Measurements from ENCODE around the gene ALKBH3. TPM values are rescaled to one million over a fixed set of nuclear protein-coding genes. Genes with fewer than 3 reads are reported as not detected.

ALKBH3 gene
- total and polyA plus RNA-seq, 2 donors (not counting 3 experiments of a cell fraction or from before 2014, with no cell fraction given), result 28.0 to 34.7 TPM

DNA sequence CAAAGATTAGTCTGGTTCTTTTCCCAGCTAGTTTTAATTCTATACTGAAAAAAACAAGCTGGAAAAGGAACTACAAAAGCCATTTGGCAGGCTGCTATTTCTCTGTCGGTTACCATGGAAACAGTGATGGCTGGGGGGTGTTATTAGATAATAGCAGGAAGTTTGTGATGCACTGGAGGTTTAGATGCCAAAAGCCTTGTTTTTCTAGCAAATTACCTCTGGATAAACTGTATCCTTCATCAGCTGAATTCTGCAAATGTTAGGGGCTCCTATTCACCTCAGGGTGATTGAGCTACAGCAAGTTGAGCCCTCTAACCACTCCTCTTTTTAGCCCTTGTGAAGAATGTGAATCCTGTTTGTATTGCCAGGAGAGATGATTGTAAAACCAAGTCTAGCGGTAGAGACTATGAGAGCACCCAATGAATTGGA lies 25.2 kb downstream of the ALKBH3 start:
- ChIA-PET CTCF (interaction anchor here (1.0 to 4.4 kb wide), 9 partner anchors 12 to 188 kb away, joined by 3 to 42 read pairs (median 5); partner anchors contain the start of gene C11orf96), POLR2A (no interaction called here)

DNA sequence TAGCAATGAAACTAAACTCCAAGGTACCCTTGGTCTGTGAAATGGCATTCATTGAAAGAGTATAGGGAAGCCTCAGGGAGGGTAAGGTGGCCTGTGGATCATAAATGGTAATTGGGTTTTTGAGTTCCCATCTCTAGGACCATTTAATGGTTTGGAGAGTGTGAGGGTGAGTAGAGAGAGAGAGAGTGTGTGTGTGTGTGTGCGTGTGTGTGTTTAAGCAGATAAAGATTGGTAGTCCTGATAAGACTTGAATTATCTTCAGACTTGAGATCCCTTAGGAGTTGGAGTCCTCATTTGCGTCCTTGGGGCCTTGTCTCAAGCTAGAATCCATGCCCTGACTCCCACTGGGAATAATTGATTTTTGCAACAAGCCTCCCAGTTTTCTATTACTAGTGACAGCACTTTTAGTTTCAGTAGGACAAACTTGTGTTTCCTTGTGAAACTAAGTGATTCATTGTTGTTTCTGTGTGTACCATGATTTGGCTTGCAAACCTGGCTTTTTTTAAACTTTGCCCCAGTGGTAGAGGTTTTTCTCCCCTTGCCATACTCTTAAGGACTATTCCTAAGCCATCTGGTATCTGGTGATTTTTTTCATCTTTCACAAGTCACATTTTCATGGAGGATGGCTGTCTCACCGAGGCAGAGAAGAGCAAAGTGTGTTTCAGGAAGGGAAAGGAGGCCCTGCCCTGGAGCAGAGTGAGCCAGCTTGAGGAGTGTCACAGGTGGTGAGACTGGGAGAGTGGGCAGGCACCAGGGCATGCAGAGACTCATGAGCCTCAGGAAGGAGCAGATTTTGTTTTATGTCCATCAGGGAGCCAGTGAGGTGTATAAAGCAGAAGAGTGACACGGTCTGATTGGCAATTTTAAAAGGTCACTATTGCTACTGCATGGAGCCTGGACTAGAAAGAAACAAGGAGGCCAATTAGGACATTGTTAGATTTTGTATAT lies 26.7 kb downstream of the ALKBH3 start:
- FAIRE-seq, result peak; percentile 50
- Histone ChIP-seq H3K9me1 (replicated peaks; ENCODE audit: control insufficient read depth, extremely low read depth, insufficient read depth, low read length) (no peaks in the 10 kb centered on the region), H3K36me3 (ENCODE audit: control insufficient read depth in 2 of 2, extremely low read depth in 1 of 2, insufficient read depth in 2 of 2, low read length in 2 of 2) (no peaks in the 10 kb centered on the region), H3K27ac (ENCODE audit: insufficient read depth, low read depth, low read length) (no peak overlapping the region), H3K27me3 (ENCODE audit: control insufficient read depth in 2 of 2, insufficient read depth in 2 of 2, low read length in 2 of 2) (no peaks in the 10 kb centered on the region), H3K4me3 (replicated peaks in 1 of 3; ENCODE audit: insufficient read depth in 1 of 3, low read depth in 1 of 3, low read length in 3 of 3) (no peak overlapping the region), H3K4me2 (ENCODE audit: insufficient read depth, low read length) (no peak overlapping the region), H3K9me3 (replicated peaks; ENCODE audit: control insufficient read depth, insufficient read depth, low read length) (no peaks in the 10 kb centered on the region), H4K20me1 (replicated peaks; ENCODE audit: control insufficient read depth, extremely low read depth, insufficient read depth, low read length) (no peaks in the 10 kb centered on the region), H2AFZ (ENCODE audit: low read depth, low read length) (no peak overlapping the region), H3K79me2 (ENCODE audit: control insufficient read depth, insufficient read depth, low read length) (no peaks in the 10 kb centered on the region), H3K9ac (replicated peaks; ENCODE audit: extremely low read depth, insufficient read depth, low read length) (no peak overlapping the region), H3K4me1 (ENCODE audit: control insufficient read depth, extremely low read depth, insufficient read depth, low read length) (peaks cover 16% of the 10 kb centered on the region)
- intact Hi-C loops (cut with micrococcal nuclease) (no loop called here), dilution Hi-C loops (cut with MboI; ENCODE audit: extremely low pct_ligation_motif_present, low sequenced_read_pairs) (no loop called here)
- TF ChIP-seq POLR2AphosphoS5 (IDR thresholded peaks at IDR 0.05; ENCODE audit: insufficient read depth, low read depth, low read length), result no peak
- no peak for TF ChIP-seq JUN (IDR thresholded peaks at IDR 0.05; ENCODE audit: borderline replicate concordance, insufficient read depth, insufficient read length, low read depth)
- no peak for TF ChIP-seq POLR2A (IDR thresholded peaks at IDR 0.05; ENCODE audit: low read depth, low read length)
- TF ChIP-seq, protein P1, sequence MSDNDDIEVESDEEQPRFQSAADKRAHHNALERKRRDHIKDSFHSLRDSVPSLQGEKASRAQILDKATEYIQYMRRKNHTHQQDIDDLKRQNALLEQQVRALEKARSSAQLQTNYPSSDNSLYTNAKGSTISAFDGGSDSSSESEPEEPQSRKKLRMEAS (IDR thresholded peaks at IDR 0.05; ENCODE audit: insufficient read depth, insufficient read length), result no peak
- no peak for TF ChIP-seq GATA2 (IDR thresholded peaks at IDR 0.05; ENCODE audit: insufficient read depth, insufficient read length, low read depth, low read length)
- TF ChIP-seq, protein P2, sequence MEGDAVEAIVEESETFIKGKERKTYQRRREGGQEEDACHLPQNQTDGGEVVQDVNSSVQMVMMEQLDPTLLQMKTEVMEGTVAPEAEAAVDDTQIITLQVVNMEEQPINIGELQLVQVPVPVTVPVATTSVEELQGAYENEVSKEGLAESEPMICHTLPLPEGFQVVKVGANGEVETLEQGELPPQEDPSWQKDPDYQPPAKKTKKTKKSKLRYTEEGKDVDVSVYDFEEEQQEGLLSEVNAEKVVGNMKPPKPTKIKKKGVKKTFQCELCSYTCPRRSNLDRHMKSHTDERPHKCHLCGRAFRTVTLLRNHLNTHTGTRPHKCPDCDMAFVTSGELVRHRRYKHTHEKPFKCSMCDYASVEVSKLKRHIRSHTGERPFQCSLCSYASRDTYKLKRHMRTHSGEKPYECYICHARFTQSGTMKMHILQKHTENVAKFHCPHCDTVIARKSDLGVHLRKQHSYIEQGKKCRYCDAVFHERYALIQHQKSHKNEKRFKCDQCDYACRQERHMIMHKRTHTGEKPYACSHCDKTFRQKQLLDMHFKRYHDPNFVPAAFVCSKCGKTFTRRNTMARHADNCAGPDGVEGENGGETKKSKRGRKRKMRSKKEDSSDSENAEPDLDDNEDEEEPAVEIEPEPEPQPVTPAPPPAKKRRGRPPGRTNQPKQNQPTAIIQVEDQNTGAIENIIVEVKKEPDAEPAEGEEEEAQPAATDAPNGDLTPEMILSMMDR (IDR thresholded peaks at IDR 0.05; ENCODE audit: extremely low read depth in 1 of 2, insufficient read depth in 1 of 2, low read depth in 1 of 2, low read length in 2 of 2), result no peak
- TF ChIP-seq FOS (IDR thresholded peaks at IDR 0.05; ENCODE audit: borderline replicate concordance, insufficient read depth, low read length), result no peak
- TF ChIP-seq EZH2 (IDR thresholded peaks at IDR 0.05; ENCODE audit: borderline replicate concordance, low read depth, low read length, severe bottlenecking), result no peak
- TF ChIP-seq MYC (IDR thresholded peaks at IDR 0.05; ENCODE audit: low read depth, low read length), result no peak
- ChIA-PET POLR2A (no interaction called here), CTCF (interaction anchor here (2.6 to 4.4 kb wide), 4 partner anchors 12 to 36 kb away, joined by 12 to 42 read pairs (median 20); partner anchors contain the start of gene C11orf96)
- no TSS peak for BruUV-seq (replicated peaks)
- no peak for DNase-seq (ENCODE audit: low read depth, low spot score)

More for the DNA sequence above, 25.2 kb downstream of the ALKBH3 start:
- BruUV-seq (replicated peaks), result no TSS peak
- Histone ChIP-seq H3K4me1 (ENCODE audit: control insufficient read depth, extremely low read depth, insufficient read depth, low read length) (peaks cover 16% of the 10 kb centered on the region), H2AFZ (ENCODE audit: low read depth, low read length) (no peak overlapping the region), H3K79me2 (ENCODE audit: control insufficient read depth, insufficient read depth, low read length) (no peaks in the 10 kb centered on the region), H3K4me3 (replicated peaks in 1 of 3; ENCODE audit: insufficient read depth in 1 of 3, low read depth in 1 of 3, low read length in 3 of 3) (no peak overlapping the region), H3K27ac (ENCODE audit: insufficient read depth, low read depth, low read length) (peak overlapping the region; percentile 42), H3K36me3 (ENCODE audit: control insufficient read depth in 2 of 2, extremely low read depth in 1 of 2, insufficient read depth in 2 of 2, low read length in 2 of 2) (no peaks in the 10 kb centered on the region), H3K9me3 (replicated peaks; ENCODE audit: control insufficient read depth, insufficient read depth, low read length) (no peaks in the 10 kb centered on the region), H3K9me1 (replicated peaks; ENCODE audit: control insufficient read depth, extremely low read depth, insufficient read depth, low read length) (no peaks in the 10 kb centered on the region), H4K20me1 (replicated peaks; ENCODE audit: control insufficient read depth, extremely low read depth, insufficient read depth, low read length) (no peaks in the 10 kb centered on the region), H3K9ac (replicated peaks; ENCODE audit: extremely low read depth, insufficient read depth, low read length) (peak overlapping the region; percentile 48), H3K27me3 (ENCODE audit: control insufficient read depth in 2 of 2, insufficient read depth in 2 of 2, low read length in 2 of 2) (no peaks in the 10 kb centered on the region), H3K4me2 (ENCODE audit: insufficient read depth, low read length) (peak overlapping the region; percentile 53)
- dilution Hi-C loops (cut with MboI; ENCODE audit: extremely low pct_ligation_motif_present, low sequenced_read_pairs) (no loop called here), intact Hi-C loops (cut with micrococcal nuclease) (no loop called here)
- FAIRE-seq (peak; percentile 84), DNase-seq (ENCODE audit: low read depth, low spot score) (peak; percentile 93)
- TF ChIP-seq JUN (IDR thresholded peaks at IDR 0.05; ENCODE audit: borderline replicate concordance, insufficient read depth, insufficient read length, low read depth) (peak; percentile 38), GATA2 (IDR thresholded peaks at IDR 0.05; ENCODE audit: insufficient read depth, insufficient read length, low read depth, low read length) (no peak), EZH2 (IDR thresholded peaks at IDR 0.05; ENCODE audit: borderline replicate concordance, low read depth, low read length, severe bottlenecking) (no peak), POLR2AphosphoS5 (IDR thresholded peaks at IDR 0.05; ENCODE audit: insufficient read depth, low read depth, low read length) (no peak), FOS (IDR thresholded peaks at IDR 0.05; ENCODE audit: borderline replicate concordance, insufficient read depth, low read length) (no peak)

Data from endothelial cell of umbilical vein (primary cell).